AG04449 (cell line): ENCODE measurements around the gene HMX2.

Experiments used
- CTCF ChIA-PET: fragments of 350-600 bp; formaldehyde crosslinking; extraction: SDS; loops from one replicate; lab custom pipeline; 2021; ENCODE audit warnings: antibody characterized with exemption; lab: Yijun Ruan, JAX
- POLR2A ChIA-PET: fragments of 400-600, 350-600 bp; formaldehyde crosslinking; extraction: SDS; loops from one replicate; lab custom pipeline; 2020; ENCODE audit warnings: antibody characterized with exemption, inconsistent platforms; lab: Yijun Ruan, JAX
- DNase-seq: peaks from one replicate; pipeline ENCODE4 v3.0.0-alpha.2; 2010; ENCODE audit warnings: low read depth, low spot score
- H3K4me3 ChIP-seq: 2 replicates; pipeline ENCODE4 v1.5.1; 2011; ENCODE audit warnings: low read depth, mild to moderate bottlenecking, control low read depth, low read length
- CTCF ChIP-seq: IDR thresholded peaks from one replicate; pipeline ENCODE4 v1.5.1; 2011; ENCODE audit warnings: mild to moderate bottlenecking, moderate library complexity, low read length, control low read depth, inconsistent platforms; ENCODE audit not compliant: insufficient read depth; ENCODE audit errors: missing control alignments

Gene HMX2

GRCh38 chr10:123153486-123154091 is 5.7 kb downstream of the HMX2 start:
- CTCF ChIA-PET: interaction anchor here (0.8 to 2.5 kb wide), 6 partner anchors 9 to 146 kb away, joined by 3 to 13 read pairs (median 6); no protein-coding TSS in a partner anchor
- TF ChIP-seq CTCF: no peak
- POLR2A ChIA-PET: interaction anchor here (0.6 to 1.2 kb wide), 4 partner anchors 17 to 1266 kb away, joined by 3 to 4 read pairs (median 3); partner anchors contain the start of gene ATE1
- DNase-seq: no peak
- no peak overlapping the region for H3K4me3 ChIP-seq

- peak; percentile 96 for DNase-seq
- ChIA-PET POLR2A (interaction anchor here (0.6 to 1.2 kb wide), 4 partner anchors 16 to 1265 kb away, joined by 3 to 4 read pairs (median 3); partner anchors contain the start of gene ATE1), CTCF (interaction anchor here (0.8 to 2.5 kb wide), 5 partner anchors 10 to 147 kb away, joined by 3 to 13 read pairs (median 6); no protein-coding TSS in a partner anchor)
- peak within 1 kb of the TSS; percentile 97 for H3K4me3 ChIP-seq
- peak; percentile 2 for TF ChIP-seq CTCF
Observed at GRCh38 chr10:123154092-123154710, 6.3 kb downstream of the HMX2 start, which contains the start of gene BUB3. BUB3 (plus strand) TSS chr10:123154402; CDS start chr10:123154918, 516 bp downstream.

GRCh38 chr10:123154711-123155505 is 7.0 kb downstream of the HMX2 start:
- ChIA-PET POLR2A (interaction anchor here (1.0 kb wide), 1 partner anchor 15 kb away, joined by 4 read pairs; no protein-coding TSS in a partner anchor), CTCF (interaction anchor here (0.9 to 2.5 kb wide), 4 partner anchors 9 to 147 kb away, joined by 3 to 13 read pairs (median 6); no protein-coding TSS in a partner anchor)
- no peak for TF ChIP-seq CTCF
- DNase-seq: no peak
- H3K4me3 ChIP-seq: peak overlapping the region; percentile 97

- H3K4me3 ChIP-seq: no peak overlapping the region
- ChIA-PET POLR2A (interaction anchor here (0.7 kb wide), 1 partner anchor 192 kb away, joined by 3 read pairs; no protein-coding TSS in a partner anchor), CTCF (interaction anchor here (0.8 kb wide), 1 partner anchor 23 kb away, joined by 3 read pairs; no protein-coding TSS in a partner anchor)
- no peak for TF ChIP-seq CTCF
- DNase-seq: no peak
Observed at GRCh38 chr10:123156078-123156477, 8.1 kb downstream of the HMX2 start.

GRCh38 chr10:123157210-123157609 is 9.3 kb downstream of the HMX2 start:
- TF ChIP-seq CTCF: no peak

More at GRCh38 chr10:123157210-123157609, 9.3 kb downstream of the HMX2 start:
- no peak overlapping the region for H3K4me3 ChIP-seq
- CTCF ChIA-PET: no interaction called here
- POLR2A ChIA-PET: no interaction called here
- DNase-seq: no peak
